Activated CD8-positive, alpha-beta memory T cell treated with anti-CD3 and anti-CD28 coated beads, Interleukin-2, amount 50 U/mL, for 48 hours (primary cell): Measurements from ENCODE around the gene PRR30.
"Not testable (repeated sequence)": the region's sequence is repeated elsewhere in the genome, so short reads cannot be mapped to it uniquely, and the experiment has no call there.

ENCODE experiments used
- DNase-seq: peaks from one replicate; pipeline ENCODE4 v3.0.0-alpha.2; 2020

PRR30 gene

DNA sequence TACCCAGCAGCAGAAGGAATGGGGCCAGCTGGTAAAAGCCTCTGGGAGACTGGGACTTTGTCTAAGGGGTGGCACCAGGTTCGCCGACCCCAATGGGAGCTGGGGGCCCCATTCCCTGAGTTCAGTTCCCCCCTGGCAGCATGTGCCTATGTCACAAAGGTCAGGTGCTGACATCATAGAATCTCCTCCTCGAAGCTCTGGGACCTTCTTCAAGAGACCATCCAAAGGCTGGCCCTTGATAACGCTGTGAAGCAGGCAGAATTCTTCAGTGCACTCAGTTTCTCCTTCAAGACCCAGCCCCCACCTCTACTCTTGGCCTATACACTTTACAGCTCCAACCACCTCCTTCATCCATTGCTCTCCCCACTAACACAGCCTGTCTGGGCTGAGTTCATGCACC, at the start of gene PRR30:
TSS of gene PRR30 (minus strand) at position 101 of the 400 bp plus-strand sequence. CDS start 1,081 bp downstream, outside the sequence.
- DNase-seq = no peak

DNA sequence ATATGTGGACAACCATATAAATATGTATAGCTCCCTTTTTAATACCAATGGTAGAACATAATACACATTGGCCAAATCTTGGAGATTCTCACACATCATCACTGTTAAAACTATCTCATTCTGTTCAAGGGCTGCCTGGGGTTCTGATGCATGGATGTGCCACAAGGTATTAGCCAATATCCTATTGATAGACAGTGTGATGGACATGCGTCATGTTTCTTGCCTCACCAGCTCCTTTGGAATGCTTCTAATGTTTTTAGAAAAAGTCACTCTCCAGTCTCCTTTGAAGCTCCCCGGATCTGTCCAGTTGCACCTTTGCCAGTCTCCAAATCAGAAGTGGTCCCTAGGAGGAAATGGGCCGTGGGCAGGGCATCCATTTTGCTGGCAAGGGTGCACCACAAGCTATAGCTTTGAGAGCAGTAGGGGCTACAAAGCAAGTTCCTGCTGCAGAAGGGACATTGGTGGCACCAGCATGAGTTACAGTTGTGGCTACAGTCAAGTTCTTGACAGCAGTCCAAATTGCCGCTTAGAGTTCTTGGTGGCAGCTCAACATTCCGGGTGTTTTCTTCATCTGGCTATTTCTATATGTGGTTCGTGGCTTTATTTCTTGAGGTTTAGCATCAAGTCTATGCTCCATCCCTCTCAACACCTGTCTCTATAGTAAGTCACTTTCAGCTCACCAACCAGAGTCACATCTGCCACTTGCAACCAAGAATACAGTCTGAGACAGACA, 47.6 kb upstream of the PRR30 start:
- no peak for DNase-seq

DNA sequence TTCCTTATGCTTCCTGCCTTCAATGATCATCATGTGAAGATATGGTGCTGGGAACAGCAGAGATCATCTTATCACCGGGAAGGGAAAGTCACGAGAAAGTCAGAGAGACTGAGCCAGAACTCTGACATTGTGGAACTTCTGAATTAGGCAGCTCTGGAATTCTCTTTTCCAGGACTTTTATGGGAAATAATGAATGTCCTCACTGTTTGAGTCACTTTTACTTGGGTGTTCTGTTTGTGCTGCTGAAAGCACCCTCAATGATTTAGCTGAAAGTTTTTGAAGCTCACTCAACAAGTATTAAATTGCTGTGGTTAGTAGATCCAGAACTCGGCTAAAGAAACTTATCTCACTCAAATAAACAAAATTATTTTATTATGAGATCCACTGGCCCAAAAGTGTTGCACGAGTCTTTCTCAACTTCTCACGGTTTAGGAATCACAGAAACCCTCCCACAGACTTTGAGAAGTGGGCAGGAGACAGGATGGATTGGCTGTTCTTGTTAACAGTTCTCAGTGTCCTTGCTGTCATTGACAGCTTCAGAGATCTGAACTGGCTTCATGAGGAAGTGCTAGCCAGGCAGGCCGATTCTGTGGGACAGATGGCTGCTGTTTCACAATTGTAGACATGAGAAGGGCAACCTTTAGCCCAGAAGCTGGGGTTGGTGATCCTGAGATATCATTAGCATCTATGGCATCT, 46.3 kb upstream of the PRR30 start:
- no peak for DNase-seq

DNA sequence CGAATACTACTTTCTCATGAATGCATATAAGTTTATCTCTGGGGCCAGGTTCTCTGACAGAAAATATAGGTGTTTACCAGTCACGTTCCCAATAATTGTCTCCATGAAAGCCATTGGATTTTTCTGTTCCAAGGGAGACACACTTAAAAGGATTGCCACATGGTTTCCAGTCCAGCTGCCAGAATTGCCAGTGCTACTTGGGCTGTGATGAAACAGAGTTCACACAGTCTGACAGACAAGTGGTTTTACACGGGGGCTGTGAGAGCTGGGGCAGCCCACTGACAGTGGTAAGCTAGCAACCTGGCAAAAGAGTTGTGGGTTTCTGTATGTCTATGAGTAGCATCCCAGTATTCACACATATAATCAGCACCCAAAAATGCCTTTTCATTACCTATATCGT, 44.9 kb upstream of the PRR30 start:
- DNase-seq = no peak

DNA sequence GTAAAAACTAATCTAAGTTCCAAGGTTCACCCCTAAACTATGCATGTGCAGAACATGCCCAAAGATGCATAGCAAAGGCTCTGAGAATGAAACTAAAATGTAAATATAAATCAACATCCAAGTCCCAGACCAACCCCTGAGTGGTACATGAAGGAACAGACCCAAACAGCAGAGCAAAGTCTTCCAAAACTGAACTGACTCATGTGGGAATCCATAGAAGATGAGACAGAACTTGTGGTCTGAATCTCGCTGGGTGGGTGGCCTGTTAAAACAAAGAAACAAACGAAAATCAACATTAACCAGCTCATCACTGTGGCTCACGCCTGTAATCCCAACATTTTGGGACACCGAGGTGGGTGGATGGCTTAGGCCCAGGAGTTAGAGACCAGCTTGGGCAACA, 43.1 kb upstream of the PRR30 start:
- no peak for DNase-seq

DNA sequence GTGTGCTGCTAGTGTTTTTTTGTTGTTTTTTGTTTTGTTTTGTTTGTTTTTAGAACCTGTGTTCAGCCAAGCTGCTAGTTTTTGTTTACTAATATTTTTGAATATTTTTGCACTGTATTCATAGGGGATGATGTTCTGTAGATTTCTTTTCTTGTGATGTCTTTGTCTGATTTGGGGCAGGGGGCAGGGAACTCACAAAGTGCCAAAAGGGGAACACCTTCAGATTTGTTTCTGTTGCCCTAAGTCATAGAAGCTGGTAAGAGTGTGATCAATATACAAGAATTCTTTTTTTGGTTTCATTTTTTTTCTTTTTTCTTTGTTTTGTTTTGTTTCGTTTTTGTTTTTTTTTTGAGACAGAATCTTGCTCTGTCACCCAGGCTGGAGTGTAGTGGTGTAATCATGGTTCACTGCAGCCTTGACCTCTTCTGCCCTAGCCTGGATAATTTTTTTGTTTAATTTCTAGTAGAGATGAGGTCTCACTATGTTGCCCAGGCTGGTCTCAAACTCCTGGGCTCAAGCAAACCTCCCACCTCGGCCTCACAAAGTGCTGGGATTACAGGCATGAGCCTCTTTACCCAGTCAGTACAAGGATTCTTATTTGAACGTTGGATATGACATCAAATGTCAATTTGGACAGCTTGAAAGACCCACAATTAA, 40.3 kb upstream of the PRR30 start:
- DNase-seq = no peak

DNA sequence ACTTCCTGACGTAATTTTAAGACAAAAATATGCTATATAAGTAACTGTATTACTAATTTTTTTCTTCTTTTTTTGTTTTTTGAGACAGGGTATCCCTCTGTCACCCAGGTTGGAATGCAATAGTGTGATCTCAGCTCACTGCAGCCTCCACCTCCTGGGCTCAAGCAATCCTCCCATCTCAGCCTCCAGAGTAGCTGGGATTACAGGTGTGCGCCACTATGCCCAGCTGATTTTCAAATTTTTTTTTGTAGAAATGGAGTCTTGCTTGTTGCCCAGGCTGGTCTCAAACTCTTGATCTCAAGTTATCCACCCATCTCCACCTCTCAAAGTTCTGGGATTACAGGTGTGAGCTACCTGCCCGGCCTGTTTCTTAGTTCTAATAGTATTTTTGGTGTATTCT, 39.3 kb upstream of the PRR30 start:
- DNase-seq = no peak

DNA sequence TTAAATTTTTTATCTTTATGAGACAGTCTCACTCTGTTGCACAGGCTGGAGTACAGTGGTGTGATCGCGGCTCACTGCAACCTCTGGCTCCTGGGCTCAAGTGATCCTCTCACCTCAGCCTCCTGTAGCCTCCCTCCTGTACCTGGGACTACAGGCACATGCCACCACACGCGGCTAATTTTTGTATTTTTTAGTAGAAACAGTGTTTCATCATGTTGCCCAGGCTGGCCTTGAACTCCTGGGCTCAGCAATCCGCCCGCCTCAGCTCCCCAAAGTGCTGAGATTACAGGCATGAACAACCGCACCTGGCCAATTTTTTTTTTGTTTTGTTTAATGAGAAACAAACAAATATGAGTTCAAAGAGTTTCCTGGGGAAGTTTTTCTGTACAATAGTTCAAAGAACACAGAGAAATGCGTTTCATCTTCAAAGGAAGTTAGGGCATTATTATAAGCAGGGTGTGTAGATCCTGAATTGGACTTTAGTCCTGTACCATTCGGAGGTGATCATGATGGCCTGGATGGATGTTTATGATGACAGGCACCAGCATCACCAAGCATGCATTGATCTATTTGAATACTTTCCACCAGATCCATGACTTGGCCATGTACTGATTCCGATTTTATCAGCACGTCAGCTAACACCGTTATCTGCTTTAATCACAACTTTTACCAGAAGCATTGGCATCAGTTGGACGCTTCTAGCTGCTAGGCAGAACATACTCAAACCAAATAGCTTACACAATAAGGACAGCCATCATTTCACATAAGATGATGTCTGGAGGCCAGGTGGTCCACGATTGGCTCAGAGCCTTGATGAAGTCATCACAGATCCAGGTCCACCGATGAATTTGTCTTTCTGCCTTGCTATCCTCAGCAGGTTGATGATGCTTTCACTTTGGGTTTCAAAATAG, 38.5 kb upstream of the PRR30 start:
- DNase-seq = no peak

DNA sequence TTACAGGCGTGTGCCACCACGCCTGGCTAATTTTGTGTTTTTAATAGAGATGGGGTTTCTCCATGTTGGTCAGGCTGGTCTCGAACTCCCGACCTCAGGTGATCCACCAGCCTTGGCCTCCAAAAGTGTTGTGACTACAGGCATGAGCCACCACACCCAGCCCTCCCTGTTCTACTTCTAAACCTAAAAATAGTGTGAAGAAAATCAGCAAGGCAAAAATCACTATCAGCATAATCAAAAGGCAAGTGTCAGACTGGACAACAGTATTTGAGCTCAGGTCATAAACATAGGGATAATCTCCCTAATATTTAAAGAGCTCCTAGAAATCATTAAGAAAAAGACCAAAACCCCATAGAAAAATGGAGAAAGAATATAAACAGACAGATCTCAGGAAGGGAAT, 36.6 kb upstream of the PRR30 start:
- not testable (repeated sequence) for DNase-seq

DNA sequence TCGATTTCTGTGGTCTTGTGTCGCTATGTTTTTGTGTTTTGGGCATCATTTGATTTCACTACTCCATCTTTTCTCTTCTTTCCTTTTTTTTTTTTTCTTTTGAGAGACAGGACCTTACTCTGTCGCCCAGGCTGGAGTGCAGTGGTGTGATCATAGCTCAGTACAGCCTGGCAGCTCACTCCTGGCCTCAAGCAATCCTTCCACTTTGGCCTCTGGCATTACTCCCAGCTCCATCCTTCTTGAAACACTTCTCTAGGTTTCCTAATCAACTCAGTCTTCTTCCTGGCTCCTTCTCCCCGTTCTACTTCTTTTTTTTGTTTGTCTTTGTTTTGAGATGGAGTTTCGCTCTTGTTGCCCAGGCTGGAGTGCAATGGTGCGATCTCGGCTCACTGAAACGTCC, 36.1 kb upstream of the PRR30 start:
- DNase-seq = no peak

DNA sequence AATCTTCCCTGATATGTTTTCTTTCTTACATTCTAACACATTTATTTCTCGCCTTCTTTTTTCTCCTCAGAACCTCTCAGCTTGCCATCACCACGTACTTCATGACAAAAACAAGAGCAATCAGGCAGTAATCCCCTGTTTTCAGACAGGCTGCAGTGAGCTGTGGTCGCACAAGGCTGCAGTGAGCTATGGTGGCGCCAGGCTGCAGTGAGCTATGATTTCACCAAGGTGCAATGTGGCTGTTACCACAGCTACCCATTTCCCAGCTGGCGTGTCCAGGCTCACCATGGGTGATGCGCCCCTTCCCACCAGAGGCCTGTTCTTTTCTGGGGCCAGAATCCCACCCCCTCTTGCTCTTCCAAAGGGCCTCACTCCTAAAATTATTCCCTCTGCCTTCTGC, 35.4 kb upstream of the PRR30 start:
- DNase-seq = no peak

DNA sequence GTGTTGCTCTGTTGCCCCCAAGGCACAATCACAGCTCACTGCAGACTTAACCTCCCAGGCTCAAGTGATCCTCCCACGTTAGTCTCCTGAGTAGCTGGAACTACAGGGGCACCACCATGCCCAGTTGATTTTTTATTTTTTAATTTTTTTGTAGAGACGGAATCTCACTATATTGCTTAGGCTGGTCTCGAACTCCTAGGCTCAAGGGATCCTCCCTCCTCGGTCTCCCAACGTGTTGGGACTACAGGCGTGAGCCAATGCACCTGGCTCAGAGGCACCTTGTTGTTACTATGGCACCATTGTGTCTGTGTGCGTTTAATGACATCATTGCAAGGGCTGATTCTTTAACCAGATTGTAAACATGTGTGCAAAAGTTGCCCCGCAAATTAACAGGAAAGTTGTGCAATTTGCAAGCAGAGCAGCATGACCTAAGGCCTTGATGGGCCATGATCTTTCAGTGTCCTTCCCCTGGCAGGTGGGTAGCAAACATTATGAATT, 32.2 kb upstream of the PRR30 start:
- DNase-seq = no peak

DNA sequence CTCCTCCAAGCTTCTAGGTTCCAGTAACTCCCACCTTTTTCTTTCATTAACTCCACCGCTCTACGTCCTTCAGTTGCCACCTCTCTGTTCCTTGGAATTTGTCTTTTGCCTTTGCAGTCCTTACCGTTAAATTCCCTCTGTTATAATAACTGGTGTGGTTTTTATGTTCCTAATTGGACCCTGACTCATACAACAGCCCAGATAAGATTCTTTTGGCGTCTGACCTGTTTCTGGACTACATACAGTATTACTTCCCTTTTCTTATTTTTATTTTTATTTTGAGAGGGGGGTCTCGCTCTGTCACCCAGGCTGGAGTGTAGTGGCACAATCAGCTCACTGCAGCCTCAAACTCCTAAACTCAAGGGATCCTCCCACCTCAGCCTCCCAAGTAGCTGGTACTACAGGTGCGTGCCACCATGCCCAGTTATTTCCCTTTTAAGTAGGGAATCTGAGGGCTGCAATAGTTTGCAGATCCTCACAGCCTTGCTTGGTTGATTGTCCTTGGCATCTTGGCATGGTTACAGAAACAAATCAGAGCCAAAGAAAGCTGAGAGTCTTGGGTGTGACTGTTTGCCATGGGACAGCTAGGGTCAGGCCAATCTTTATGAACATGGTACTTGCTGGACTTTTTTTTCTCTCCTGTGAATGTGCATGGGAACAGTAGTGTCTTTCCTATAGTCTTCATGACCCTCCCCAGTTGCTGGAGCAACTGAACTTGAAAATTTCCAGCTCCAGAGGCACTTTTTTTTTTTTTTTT, 31.5 kb upstream of the PRR30 start:
- no peak for DNase-seq

DNA sequence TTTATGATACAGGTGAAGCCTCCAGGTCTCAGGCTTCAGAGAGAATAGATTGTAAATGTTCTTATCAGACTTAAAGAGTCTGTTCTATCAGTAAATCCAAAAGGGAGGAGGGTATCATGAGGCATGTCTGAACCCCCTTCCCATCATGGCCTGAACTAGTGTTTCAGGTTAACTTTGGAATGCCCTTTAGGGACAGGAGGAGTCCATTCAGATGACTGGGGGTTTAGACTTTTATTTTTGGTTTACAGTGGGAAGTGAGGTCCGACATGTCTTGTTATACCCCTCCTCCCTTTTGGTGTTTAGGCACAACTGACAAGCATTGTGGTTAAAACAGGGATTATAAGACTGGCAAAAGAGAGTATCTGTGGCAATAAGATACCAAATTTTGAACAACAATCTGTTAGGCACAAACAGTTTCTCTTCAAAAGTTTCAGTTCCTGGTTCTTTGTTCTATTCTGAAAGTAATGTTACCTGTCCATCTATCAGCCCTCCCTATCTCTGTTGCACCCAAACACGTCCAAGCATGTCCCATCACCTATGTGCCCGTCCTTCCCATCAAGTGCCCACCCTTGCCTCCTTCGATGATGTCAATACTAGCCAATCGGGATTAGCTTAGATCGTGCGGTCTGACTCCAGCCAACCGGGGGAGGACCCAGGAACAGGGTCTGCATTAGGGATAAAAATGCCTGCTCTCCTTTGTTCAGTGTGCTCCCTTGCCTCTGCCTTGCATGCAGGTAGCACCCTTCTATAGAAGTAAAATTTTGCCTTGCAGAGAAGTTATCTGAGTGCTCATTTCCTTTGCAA, 26.0 kb upstream of the PRR30 start:
- no peak for DNase-seq

DNA sequence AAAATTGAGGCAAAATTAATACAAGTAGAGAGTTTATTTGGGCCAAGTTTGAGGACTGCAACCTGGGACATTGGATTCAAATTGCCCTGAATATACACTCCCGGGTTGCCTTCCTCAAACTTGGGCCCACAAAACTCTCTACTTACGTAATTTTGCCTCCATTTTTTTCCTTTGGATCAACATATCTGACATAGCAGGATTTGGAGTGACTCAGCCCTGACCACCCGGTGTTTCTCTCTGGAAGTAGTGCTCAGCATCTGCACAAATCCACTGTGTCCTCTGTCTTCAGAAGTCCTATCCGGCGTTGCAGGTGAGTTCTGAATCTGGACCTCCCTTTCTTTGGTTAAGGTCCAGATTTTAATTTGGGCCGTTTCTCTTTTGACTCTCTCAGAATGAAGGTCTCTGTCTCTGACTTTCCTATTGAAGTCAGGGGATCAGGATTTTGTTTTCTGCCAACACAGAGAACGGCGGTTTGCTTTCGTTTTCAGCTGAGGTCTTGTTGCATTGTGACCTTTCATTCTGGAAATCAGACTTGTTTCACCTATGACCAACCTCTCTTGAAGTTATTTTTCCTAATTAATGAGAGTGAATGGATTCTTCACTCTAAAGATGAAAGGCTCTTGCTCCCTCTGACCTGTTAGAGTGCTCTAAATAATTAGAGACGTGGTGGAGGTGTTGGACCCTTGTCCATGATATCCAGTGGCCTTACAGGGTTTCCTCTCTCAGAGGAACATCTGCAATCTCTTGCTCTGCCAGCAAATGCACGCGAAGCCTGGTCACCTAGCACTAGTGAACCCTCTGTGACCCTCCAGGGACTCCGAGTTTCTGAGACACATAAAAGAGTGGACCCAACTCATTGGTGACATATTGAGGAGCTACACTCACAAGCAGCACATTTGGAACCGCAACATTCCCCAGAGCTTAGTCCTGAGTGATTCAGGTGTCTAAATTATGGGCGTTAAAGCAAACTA, 23.2 kb upstream of the PRR30 start:
- no peak for DNase-seq

DNA sequence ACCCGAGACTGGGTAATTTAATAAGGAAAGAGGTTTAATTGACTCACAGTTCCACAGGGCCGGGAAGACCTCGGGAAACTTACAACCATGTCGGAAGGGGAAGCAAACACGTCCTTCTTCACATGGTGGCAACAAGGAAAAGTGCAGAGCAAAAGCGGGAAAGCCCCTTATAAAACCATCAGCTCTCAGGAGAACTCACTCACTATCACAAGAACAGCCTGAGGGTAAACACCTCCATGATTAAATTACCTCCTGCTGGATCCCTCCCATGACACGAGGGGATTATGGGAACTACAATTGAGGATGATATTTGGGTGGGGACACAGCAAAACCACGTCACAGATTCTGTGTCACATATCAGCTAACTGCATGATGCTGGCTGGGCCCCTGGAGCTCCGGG, 21.0 kb upstream of the PRR30 start:
- no peak for DNase-seq

DNA sequence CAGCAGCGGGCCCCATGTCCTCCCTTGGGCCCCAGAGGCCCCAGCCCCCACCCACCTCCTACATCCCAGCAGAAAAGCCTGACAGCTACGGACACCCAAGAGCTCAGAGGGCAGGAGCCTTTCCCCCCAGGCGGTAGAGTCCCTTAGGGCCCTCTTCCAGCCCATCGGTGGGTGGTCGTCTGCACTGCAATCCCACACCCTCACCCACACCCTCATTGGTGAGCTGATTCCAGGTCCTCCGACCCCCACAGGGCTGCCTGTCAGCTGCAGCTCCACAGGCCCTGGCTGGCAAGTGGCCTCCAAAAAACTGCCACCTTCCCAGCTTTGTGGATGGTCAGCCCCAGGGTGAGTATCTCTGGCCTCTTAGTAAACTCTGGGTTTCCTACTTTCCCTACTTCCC, 20.1 kb upstream of the PRR30 start:
- no peak for DNase-seq

DNA sequence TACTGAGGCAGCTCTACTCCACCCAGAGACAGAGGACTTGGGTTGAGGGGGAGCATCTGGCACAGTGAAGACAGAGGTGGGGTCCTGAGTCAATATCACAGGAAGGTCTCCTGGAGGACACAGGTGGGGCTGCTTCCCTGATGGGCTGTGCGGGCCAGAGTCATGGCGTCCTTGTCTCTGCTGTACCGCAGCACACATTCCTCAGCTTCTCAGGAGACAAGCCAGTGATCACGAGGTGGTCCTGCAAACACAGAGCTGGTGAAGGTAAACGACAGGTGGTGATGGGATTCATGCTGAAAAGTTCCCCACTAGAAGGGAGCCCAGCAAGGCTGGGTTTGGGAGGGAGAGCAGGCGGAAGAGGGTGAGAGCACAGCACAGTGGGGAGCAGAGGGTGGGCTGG, 19.3 kb upstream of the PRR30 start:
- DNase-seq = no peak

DNA sequence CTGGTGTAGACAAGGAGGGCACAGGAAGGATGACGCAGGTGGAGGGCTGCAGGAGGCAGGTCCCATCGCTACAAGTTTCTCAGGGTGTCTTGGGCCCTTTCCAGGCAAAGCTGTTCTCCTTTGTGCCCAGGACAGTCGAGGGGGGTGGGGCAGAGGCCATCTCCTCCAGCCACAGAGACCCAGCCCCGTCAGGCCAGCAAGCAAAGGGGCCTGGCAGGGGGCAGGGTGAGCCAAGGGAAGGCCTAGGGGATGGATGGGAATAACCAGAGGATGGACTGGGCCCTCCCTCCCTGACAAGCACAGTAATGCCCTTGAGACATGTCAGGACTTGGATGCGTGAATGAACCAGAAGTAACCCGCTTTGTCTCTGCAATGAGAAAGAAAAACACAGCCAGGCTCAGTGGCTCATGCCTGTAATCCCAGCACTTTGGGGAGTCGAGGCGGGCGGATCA, 15.9 kb upstream of the PRR30 start:
- no peak for DNase-seq

DNA sequence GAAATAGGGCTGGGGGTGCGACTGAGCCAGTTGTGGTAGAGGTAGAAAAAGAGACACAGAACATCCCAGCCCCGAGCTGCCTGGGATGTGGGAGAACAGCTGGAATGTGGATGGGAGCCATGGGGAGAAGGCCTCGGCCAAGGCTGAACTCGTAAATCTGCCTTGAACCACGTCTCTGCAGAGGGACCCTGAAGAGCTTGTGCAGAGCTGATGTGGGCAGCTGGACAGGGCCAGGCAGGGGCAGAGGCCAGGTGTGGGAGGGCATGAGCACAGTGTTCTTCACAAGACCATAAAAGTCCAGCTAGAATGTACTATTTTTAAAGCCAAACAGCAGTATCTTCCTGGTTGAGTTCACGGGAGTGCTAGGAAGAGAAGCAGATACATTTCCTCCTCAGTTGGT, 15.3 kb upstream of the PRR30 start:
- no peak for DNase-seq
